Adipose tissue (tissue), 3 donors: ENCODE measurements around the gene SLX9. TPM values are rescaled to one million over a fixed set of nuclear protein-coding genes. Genes with fewer than 3 reads are reported as not detected.
"Not testable (repeated sequence)": the region's sequence is repeated elsewhere in the genome, so short reads cannot be mapped to it uniquely, and the experiment has no call there.

ENCODE experiments used
- H3K27ac ChIP-seq: one replicate; pipeline ENCODE4 v1.5.1; 2013; ENCODE audit warnings: low read depth, low read length
- WGBS, 3 donors: extraction: QIAGEN DNeasy Blood & Tissue Kit; methylation state at CpG; one replicate each; pipeline ENCODE4 v1.1.7; 2013; 5-methylcytosine and 5-hydroxymethylcytosine counted together
- polyA plus RNA-seq, 3 donors: library from polyadenylated mRNA; stranded (reverse); fragments of 200-250 nt; gene quantifications; one replicate each; pipeline ENCODE4 v1.2.3, GENCODE V29; 2013
- donor health status: healthy with polysubstance abuse.
- donor health status: Bipolar disorder and iron deficiency.
- donor health status: healthy.

Gene SLX9
- polyA plus RNA-seq, 3 donors = 14.1 to 43.6 (median 24.6) TPM

GRCh38 chr21:44926331-44927101, 13.3 kb upstream of the SLX9 start:
- H3K27ac ChIP-seq = no peak overlapping the region
- WGBS, 3 donors = 45 to 50% (median 49%) methylated on average over 24 of the region's 24 CpGs

GRCh38 chr21:44927259-44927586, 12.6 kb upstream of the SLX9 start:
- WGBS, 3 donors = 11 to 15% (median 13%) methylated on average over 4 of the region's 4 CpGs

GRCh38 chr21:44927587-44928461, 12.0 kb upstream of the SLX9 start:
- 4 to 21% (median 15%) methylated on average over 15 to 19 of the region's 19 CpGs for WGBS, 3 donors
- peak overlapping the region; percentile 44 for H3K27ac ChIP-seq

More at GRCh38 chr21:44927259-44927586, 12.6 kb upstream of the SLX9 start:
- no peak overlapping the region for H3K27ac ChIP-seq

- not testable (repeated sequence) for H3K27ac ChIP-seq
- WGBS, 3 donors = 53 to 73% (median 67%) methylated on average over 16 of the region's 16 CpGs
Measured at GRCh38 chr21:44928500-44929241, 11.2 kb upstream of the SLX9 start.

GRCh38 chr21:44929242-44929798, 10.5 kb upstream of the SLX9 start:
- 72 to 96% (median 87%) methylated on average over 6 of the region's 6 CpGs for WGBS, 3 donors
- no peak overlapping the region for H3K27ac ChIP-seq

GRCh38 chr21:44929799-44930542, 9.9 kb upstream of the SLX9 start:
- 50 to 79% (median 72%) methylated on average over 9 of the region's 9 CpGs for WGBS, 3 donors
- H3K27ac ChIP-seq = no peak overlapping the region

- H3K27ac ChIP-seq = no peak overlapping the region
Measured at GRCh38 chr21:44930543-44930981, 9.3 kb upstream of the SLX9 start.

GRCh38 chr21:44931137-44931500, 8.7 kb upstream of the SLX9 start:
- 1 to 2% (median 1%) methylated on average over 19 of the region's 19 CpGs for WGBS, 3 donors
- no peak overlapping the region for H3K27ac ChIP-seq

More at GRCh38 chr21:44930543-44930981, 9.3 kb upstream of the SLX9 start:
- 27 to 36% (median 34%) methylated on average over 12 of the region's 12 CpGs for WGBS, 3 donors

GRCh38 chr21:44931501-44932407, 8.1 kb upstream of the SLX9 start:
- H3K27ac ChIP-seq = no peak overlapping the region
- WGBS, 3 donors = 1 to 2% (median 2%) methylated on average over 68 to 78 of the region's 78 CpGs

GRCh38 chr21:44932408-44933181, 7.2 kb upstream of the SLX9 start:
- H3K27ac ChIP-seq = no peak overlapping the region
- 1 to 4% (median 2%) methylated on average over 52 to 68 of the region's 68 CpGs for WGBS, 3 donors

GRCh38 chr21:44933199-44933917, 6.5 kb upstream of the SLX9 start:
- 76 to 81% (median 80%) methylated on average over 25 of the region's 25 CpGs for WGBS, 3 donors
- H3K27ac ChIP-seq = no peak overlapping the region

- H3K27ac ChIP-seq = no peak overlapping the region
- 82 to 94% (median 94%) methylated on average over 6 of the region's 6 CpGs for WGBS, 3 donors
Measured at GRCh38 chr21:44933918-44934260, 5.9 kb upstream of the SLX9 start.

- H3K27ac ChIP-seq = no peak overlapping the region
- 89 to 97% (median 95%) methylated on average over 6 of the region's 6 CpGs for WGBS, 3 donors
Measured at GRCh38 chr21:44934276-44934675, 5.6 kb upstream of the SLX9 start.

GRCh38 chr21:44934797-44935532, 4.9 kb upstream of the SLX9 start:
- WGBS, 3 donors = 84 to 94% (median 88%) methylated on average over 9 of the region's 9 CpGs
- no peak overlapping the region for H3K27ac ChIP-seq

- H3K27ac ChIP-seq = no peak overlapping the region
- WGBS, 3 donors = 91 to 94% (median 93%) methylated on average over 10 of the region's 10 CpGs
Measured at GRCh38 chr21:44935533-44935927, 4.3 kb upstream of the SLX9 start.
